ENCODE data around the gene MYO15B.

MYO15B gene

GRCh38 chr17:75604034-75604695 is 16.6 kb downstream of the MYO15B start:
- no peak for DNase-seq

DNA sequence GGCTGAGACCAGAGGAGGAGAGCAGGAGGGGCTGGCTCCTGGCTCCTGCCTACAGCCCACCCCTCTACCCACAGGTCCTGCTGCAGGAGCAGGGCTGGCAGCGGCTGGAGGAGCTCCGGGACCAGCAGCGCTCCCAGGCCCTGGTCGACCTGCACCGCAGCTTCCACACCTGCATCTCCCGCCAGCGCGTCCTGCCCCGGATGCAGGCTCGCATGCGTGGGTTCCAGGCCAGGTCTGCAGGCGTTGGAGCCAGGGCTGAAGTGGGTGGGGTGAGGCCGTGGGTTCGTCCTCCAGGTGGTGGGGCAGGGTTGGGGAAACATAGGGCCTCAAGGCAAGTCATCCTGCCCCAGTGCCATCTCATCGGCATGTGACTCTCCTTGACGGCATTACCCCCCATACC is 18.2 kb downstream of the MYO15B start:
- DNase-seq, result no peak

DNA sequence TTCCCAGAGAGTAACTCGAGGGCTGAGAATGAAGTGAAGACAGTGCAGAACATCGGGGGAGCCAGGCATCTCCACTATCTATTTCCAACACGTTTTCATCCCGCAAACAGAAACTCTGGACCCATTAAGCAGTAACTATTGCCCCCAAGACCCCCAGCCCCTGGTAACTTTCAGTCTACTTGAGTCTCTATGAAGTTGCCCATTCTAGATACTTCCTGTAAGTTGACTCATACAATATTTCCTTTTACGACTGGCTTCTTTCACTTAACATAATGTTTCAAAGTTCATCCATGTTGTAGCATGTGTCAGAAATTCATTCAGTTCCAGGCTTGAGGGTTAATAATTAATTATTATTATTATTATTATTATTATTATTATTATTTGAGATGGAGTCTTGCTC is 19.5 kb downstream of the MYO15B start:
- no peak for DNase-seq

DNA sequence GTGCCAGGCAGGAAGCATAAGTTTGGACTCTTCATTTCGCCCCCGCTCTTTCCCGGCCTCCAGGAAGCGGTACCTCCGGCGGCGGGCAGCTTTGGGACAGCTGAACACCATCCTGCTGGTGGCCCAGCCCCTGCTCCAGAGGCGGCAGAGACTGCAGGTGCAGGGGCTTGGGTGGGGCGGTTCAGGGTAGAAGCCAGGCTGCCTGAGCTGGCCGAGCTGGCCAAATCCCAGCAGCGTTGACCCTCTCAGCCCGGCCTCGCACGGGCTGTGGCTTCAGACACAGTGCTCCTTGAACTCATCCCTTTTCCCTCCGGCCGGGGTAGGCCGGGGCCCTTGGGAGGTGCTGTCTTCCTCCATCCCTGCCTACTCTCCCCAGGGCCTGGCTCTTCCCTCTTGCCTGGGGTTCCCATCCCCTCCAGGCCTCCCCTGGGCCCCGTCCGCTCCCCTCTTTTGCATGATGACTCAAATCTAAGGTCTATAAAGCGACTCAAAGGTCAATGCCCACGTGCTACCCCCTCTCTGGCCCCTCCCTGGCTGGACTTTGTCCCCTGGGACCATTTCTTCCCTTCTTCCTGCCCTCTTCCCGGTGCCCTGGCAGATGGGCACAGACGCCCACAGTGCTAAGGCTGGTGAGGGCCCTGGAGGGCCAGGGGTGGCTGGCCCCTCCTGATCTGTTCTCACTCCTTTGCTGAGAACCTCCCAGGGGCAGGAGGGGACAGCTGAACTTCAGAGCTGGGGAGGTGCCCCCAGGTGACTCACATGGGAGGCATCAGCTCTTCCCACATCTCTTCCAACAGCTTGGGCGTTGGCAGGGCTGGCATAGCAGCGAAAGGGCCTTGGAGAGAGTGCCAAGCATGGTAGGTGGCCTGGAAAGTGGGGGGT is 22.7 kb downstream of the MYO15B start:
- no peak for DNase-seq

DNA sequence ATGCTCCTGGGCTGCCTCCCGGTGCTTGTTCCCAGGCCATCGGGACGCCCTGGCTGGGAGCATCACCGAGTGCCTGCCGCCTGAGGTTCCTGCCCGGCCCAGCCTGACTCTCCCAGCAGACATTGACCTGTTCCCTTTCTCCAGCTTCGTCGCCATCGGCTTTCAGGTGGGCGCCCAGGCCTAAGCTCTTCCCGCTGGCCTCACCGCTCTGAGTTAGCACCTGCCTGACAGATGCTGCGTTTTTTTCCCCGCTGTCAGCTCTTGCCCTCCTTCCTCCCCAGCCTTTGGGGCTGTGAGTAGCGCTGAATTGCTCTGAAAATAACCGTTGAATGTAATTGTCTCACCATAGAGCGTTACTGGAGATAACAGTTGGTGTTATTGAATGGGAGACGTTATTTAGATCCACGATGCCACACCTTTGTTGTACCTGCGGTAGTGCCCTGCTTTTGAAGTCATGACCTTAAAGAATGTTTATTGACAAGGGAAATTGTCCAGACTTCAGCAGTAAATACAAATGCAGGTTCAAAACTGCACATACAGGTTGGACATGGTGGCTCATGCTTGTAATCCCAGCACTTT is 24.3 kb downstream of the MYO15B start:
- DNase-seq, result no peak

DNA sequence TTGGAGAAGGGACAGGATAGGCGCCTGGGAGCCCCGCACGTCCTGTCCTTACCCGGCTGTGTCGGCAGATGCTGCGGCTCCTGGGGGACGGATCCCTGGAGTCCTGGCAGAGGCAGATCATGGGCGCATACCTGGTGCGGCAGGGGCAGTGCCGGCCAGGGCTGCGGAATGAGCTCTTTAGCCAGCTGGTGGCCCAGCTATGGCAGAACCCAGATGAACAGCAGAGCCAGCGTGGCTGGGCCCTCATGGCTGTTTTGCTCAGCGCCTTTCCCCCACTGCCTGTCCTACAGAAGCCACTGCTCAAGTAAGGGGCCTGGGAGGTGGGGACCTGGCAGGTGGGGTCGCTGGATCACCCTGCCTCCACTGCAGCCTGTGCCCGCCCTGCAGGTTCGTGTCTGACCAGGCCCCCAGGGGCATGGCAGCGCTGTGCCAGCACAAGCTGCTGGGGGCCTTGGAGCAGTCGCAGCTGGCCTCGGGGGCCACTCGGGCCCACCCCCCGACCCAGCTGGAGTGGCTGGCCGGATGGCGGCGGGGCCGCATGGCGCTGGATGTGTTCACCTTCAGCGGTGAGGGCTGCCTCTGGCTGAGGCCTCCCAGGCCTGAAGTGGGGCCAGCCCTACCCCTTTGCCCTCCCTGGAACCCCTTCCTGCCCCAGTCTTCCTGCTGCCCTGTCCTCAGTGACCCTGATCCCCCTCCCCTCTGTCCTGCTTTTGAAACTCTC is 25.5 kb downstream of the MYO15B start:
- no peak for DNase-seq

GRCh38 chr17:75614006-75614405 is 26.4 kb downstream of the MYO15B start:
- no peak for DNase-seq

DNA sequence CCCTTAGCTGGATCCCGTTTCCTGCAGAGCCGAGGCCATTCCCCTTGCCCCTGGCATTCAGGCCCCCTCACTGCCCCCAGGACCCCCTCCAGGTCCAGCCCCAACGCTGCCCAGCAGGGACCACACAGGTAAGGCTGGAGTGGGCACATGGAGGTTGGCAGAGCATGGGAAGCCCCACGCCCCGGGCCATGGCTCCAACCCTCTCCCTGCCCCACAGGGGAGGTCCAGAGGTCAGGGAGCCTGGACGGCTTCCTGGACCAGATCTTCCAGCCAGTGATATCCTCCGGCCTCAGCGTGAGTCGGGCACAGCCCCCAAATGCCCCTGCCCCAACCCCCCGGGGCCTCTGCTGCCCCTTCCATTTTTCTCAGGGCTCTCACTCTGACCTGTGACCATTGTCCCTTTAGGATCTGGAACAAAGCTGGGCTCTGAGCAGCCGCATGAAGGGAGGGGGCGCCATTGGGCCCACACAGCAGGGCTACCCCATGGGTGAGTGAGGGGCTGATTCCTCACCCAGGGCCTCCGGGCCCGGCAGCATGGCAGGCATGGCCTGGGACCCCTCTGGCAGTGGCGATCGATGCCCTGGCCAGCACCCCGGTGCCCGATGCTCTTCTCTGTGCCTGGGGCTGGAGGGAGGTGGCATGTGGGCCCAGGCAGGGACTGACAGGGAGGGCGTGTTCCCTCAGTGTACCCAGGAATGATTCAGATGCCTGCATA is 27.1 kb downstream of the MYO15B start:
- no peak for DNase-seq

GRCh38 chr17:75615301-75615700 is 27.7 kb downstream of the MYO15B start:
- DNase-seq, result no peak

DNA sequence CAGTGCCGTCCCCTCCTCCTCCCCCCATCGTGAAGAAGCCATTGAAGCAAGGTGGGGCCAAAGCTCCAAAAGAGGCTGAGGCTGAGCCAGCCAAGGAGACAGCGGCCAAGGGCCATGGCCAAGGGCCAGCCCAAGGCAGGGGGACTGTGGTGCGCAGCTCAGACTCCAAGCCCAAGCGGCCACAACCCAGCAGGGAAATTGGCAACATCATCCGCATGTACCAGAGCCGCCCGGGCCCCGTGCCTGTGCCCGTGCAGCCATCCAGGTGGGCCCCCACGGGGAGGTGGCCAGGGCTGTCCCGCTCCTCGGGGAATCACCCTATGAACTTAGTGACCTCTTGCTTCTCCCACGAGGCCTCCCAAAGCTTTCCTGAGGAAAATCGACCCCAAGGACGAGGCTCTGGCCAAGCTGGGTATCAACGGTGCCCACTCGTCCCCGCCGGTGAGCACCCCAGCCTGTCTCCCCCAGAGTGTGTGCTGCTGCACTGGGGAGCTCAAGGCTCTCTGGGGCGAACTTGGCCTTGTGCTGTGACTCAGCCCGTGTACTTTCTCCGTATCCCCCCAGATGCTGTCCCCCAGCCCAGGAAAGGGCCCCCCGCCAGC is 29.0 kb downstream of the MYO15B start:
- DNase-seq, result no peak

- DNase-seq, result no peak
Measured at GRCh38 chr17:75617218-75617617, 29.6 kb downstream of the MYO15B start.

DNA sequence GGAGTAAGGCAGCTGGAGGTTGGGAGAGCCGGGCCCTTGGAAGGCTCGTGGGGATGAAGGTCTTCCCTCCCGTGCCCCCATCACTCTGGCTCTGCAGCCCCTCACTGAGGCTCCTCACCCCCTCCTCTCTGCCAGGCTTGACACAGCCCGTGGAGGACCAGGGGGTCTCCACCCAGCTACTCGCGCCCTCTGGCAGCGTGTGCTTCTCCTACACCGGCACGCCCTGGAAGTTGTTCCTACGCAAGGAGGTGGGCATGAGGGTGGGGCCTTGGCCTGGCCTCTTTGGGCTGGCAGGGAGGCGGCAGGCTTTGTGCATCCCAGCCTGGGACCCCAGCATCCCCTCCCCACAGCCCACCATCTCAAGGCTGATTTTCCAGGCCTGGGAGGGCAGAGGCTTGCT is 30.1 kb downstream of the MYO15B start:
- DNase-seq, result no peak

GRCh38 chr17:75619506-75620431 is 32.2 kb downstream of the MYO15B start:
- DNase-seq, result no peak

GRCh38 chr17:75621489-75621888 is 33.9 kb downstream of the MYO15B start:
- DNase-seq, result no peak

DNA sequence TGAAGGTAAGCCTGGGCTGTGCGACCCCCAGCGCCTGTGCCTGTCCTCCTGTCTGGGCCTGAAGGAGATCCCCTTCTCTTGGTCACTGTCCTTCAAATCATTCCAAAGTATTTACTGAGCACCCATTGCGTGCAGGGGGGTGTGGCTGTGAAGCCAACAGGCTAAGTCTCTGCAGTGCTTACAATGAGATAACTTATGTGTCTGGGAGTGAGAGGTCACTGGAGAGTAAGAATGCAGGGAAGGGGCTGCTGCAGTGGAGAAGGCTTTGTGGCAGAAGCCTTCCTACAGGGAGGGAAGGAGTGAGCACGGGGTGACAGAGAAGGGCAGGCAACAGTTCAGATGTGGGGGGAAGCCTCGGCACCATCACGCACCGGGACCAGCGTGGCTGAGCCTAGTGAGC is 34.5 kb downstream of the MYO15B start:
- no peak for DNase-seq

GRCh38 chr17:75622771-75623273 is 35.2 kb downstream of the MYO15B start:
- DNase-seq, result no peak

GRCh38 chr17:75623386-75623785 is 35.8 kb downstream of the MYO15B start:
- DNase-seq, result no peak

DNA sequence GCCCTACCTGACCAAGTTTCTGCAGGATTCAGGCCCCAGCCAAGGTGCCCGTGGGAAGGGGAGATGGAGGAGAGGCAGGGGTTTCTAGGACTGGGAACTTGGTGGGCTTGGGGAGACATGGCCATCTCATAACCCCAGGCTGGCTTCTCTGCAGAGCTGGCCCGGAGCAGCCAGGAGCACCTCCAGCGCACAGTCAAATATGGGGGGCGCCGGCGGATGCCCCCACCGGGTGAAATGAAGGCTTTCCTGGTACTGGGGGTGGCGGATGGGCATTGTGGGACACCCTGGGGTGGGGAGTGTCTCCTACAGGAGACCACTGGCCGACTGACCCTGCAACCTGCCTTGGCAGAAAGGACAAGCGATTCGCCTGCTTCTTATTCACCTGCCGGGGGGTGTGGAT is 36.4 kb downstream of the MYO15B start:
- DNase-seq, result no peak

DNA sequence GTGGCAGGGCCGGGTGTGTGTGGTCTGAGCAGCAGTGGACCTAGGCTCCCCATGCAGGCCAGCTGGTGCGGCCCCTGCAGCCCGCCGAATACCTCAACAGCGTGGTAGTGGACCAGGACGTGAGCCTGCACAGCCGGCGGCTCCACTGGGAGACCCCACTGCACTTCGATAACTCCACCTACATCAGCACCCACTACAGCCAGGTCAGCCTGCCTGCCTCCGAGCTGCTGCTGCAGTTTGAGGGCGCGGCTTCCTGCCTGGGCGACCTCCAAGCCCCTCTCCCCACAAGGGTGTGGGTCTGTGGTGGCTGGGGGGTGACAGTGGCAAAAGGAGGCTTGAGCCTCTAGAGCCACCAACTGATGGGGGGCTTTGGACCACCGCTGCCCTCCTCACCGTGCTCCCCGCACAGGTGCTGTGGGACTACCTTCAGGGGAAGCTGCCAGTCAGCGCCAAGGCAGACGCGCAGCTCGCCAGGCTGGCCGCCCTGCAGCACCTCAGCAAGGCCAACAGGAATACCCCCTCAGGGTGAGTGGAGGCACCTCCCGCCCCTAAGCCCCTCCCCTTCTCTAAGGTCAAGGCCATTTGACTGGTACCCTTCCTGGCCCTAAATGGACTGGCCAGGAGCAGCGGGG is 37.2 kb downstream of the MYO15B start:
- no peak for DNase-seq

- DNase-seq, result no peak
Measured at GRCh38 chr17:75625813-75626486, 38.4 kb downstream of the MYO15B start.

Measured in GDM1 (cell line).